T-helper 2 cell treated with Interferon-gamma antibody and Interleukin-4, amounts not matched to agents 5 μg/mL and 100 μg/mL, for 36 hours (primary cell): Measurements from ENCODE around the gene PNPLA1.

ENCODE experiments used
- DNase-seq: peaks from one replicate; pipeline ENCODE4 v3.0.0; 2021; ENCODE audit warnings: low spot score
- H3K27ac Mint-ChIP-seq: one replicate; pipeline ENCODE4 v1.8.0; 2021; ENCODE audit warnings: mild to moderate bottlenecking, mixed read lengths
- H3K27me3 Mint-ChIP-seq: one replicate; pipeline ENCODE4 v1.8.0; 2021; ENCODE audit warnings: low read depth, mixed read lengths
- H3K36me3 Mint-ChIP-seq: one replicate; pipeline ENCODE4 v1.8.0; 2021; ENCODE audit warnings: low read depth, mixed read lengths
- H3K4me1 Mint-ChIP-seq: one replicate; pipeline ENCODE4 v1.8.0; 2021; ENCODE audit warnings: low read depth, mixed read lengths
- H3K4me3 Mint-ChIP-seq: one replicate; pipeline ENCODE4 v1.8.0; 2022; ENCODE audit warnings: mild to moderate bottlenecking, moderate library complexity, mixed read lengths
- H3K9me3 Mint-ChIP-seq: one replicate; pipeline ENCODE4 v1.8.0; 2021; ENCODE audit warnings: mixed read lengths

PNPLA1 gene

GRCh38 chr6:36305885-36306284, 36.0 kb downstream of the PNPLA1 start:
- H3K36me3 Mint-ChIP-seq, result no peaks in the 10 kb centered on the region
- H3K4me3 Mint-ChIP-seq, result no peak overlapping the region
- H3K27ac Mint-ChIP-seq, result no peak overlapping the region
- H3K27me3 Mint-ChIP-seq, result peaks cover 12% of the 10 kb centered on the region
- H3K4me1 Mint-ChIP-seq, result peaks cover 11% of the 10 kb centered on the region
- no peaks in the 10 kb centered on the region for H3K9me3 Mint-ChIP-seq
- no peak for DNase-seq

GRCh38 chr6:36306375-36306774, 36.5 kb downstream of the PNPLA1 start:
- Mint-ChIP-seq H3K27me3 (peaks cover 9% of the 10 kb centered on the region), H3K9me3 (no peaks in the 10 kb centered on the region), H3K4me1 (peaks cover 11% of the 10 kb centered on the region), H3K27ac (no peak overlapping the region), H3K4me3 (no peak overlapping the region), H3K36me3 (no peaks in the 10 kb centered on the region)
- DNase-seq, result no peak

GRCh38 chr6:36308514-36308913, 38.7 kb downstream of the PNPLA1 start:
- DNase-seq, result no peak
- H3K36me3 Mint-ChIP-seq, result no peaks in the 10 kb centered on the region
- no peak overlapping the region for H3K4me3 Mint-ChIP-seq
- H3K27ac Mint-ChIP-seq, result no peak overlapping the region
- no peaks in the 10 kb centered on the region for H3K9me3 Mint-ChIP-seq
- peaks cover 2% of the 10 kb centered on the region for H3K27me3 Mint-ChIP-seq
- peaks cover 3% of the 10 kb centered on the region for H3K4me1 Mint-ChIP-seq

GRCh38 chr6:36309203-36309602, 39.3 kb downstream of the PNPLA1 start:
- no peaks in the 10 kb centered on the region for H3K36me3 Mint-ChIP-seq
- H3K4me1 Mint-ChIP-seq, result peaks cover 3% of the 10 kb centered on the region
- no peaks in the 10 kb centered on the region for H3K9me3 Mint-ChIP-seq
- peaks cover 2% of the 10 kb centered on the region for H3K27me3 Mint-ChIP-seq
- DNase-seq, result no peak
- H3K27ac Mint-ChIP-seq, result no peak overlapping the region
- no peak overlapping the region for H3K4me3 Mint-ChIP-seq

GRCh38 chr6:36309900-36310299, 40.0 kb downstream of the PNPLA1 start:
- peaks cover 4% of the 10 kb centered on the region for H3K27me3 Mint-ChIP-seq
- H3K4me3 Mint-ChIP-seq, result no peak overlapping the region
- H3K27ac Mint-ChIP-seq, result no peak overlapping the region
- peaks cover 3% of the 10 kb centered on the region for H3K4me1 Mint-ChIP-seq
- no peak for DNase-seq
- H3K9me3 Mint-ChIP-seq, result no peaks in the 10 kb centered on the region
- H3K36me3 Mint-ChIP-seq, result no peaks in the 10 kb centered on the region

GRCh38 chr6:36312854-36313648, 43.2 kb downstream of the PNPLA1 start:
- no peak for DNase-seq
- Mint-ChIP-seq H3K4me3 (no peak overlapping the region), H3K27ac (no peak overlapping the region), H3K4me1 (peaks cover 3% of the 10 kb centered on the region), H3K27me3 (peaks cover 16% of the 10 kb centered on the region), H3K36me3 (no peaks in the 10 kb centered on the region), H3K9me3 (no peaks in the 10 kb centered on the region)

GRCh38 chr6:36313649-36313936, 43.7 kb downstream of the PNPLA1 start:
- no peak for DNase-seq
- Mint-ChIP-seq H3K36me3 (no peaks in the 10 kb centered on the region), H3K4me3 (no peak overlapping the region), H3K9me3 (no peaks in the 10 kb centered on the region), H3K4me1 (peaks cover 3% of the 10 kb centered on the region), H3K27me3 (peaks cover 16% of the 10 kb centered on the region), H3K27ac (no peak overlapping the region)

GRCh38 chr6:36314221-36315014, 44.6 kb downstream of the PNPLA1 start:
- Mint-ChIP-seq H3K27ac (no peak overlapping the region), H3K4me1 (no peaks in the 10 kb centered on the region), H3K9me3 (no peaks in the 10 kb centered on the region), H3K36me3 (no peaks in the 10 kb centered on the region), H3K4me3 (no peak overlapping the region), H3K27me3 (peaks cover 16% of the 10 kb centered on the region)
- no peak for DNase-seq

- Mint-ChIP-seq H3K36me3 (no peaks in the 10 kb centered on the region), H3K27me3 (peaks cover 14% of the 10 kb centered on the region), H3K4me3 (no peak overlapping the region), H3K27ac (no peak overlapping the region), H3K9me3 (no peaks in the 10 kb centered on the region), H3K4me1 (no peaks in the 10 kb centered on the region)
- no peak for DNase-seq
Measured at GRCh38 chr6:36315921-36316320, 46.1 kb downstream of the PNPLA1 start.

GRCh38 chr6:36317623-36318022, 47.8 kb downstream of the PNPLA1 start:
- Mint-ChIP-seq H3K36me3 (no peaks in the 10 kb centered on the region), H3K4me1 (no peaks in the 10 kb centered on the region), H3K27ac (no peak overlapping the region), H3K4me3 (no peak overlapping the region), H3K27me3 (peaks cover 14% of the 10 kb centered on the region), H3K9me3 (no peaks in the 10 kb centered on the region)
- no peak for DNase-seq

- no peaks in the 10 kb centered on the region for H3K4me1 Mint-ChIP-seq
- H3K27me3 Mint-ChIP-seq, result peaks cover 14% of the 10 kb centered on the region
- no peaks in the 10 kb centered on the region for H3K9me3 Mint-ChIP-seq
- no peaks in the 10 kb centered on the region for H3K36me3 Mint-ChIP-seq
- no peak overlapping the region for H3K4me3 Mint-ChIP-seq
- H3K27ac Mint-ChIP-seq, result no peak overlapping the region
- no peak for DNase-seq
Measured at GRCh38 chr6:36318690-36319435, 49.0 kb downstream of the PNPLA1 start.

GRCh38 chr6:36319436-36319762, 49.5 kb downstream of the PNPLA1 start:
- Mint-ChIP-seq H3K4me1 (no peaks in the 10 kb centered on the region), H3K27me3 (peaks cover 12% of the 10 kb centered on the region), H3K36me3 (no peaks in the 10 kb centered on the region), H3K4me3 (no peak overlapping the region), H3K9me3 (no peaks in the 10 kb centered on the region), H3K27ac (no peak overlapping the region)
- DNase-seq, result no peak

GRCh38 chr6:36319821-36320220, 50.0 kb downstream of the PNPLA1 start:
- Mint-ChIP-seq H3K9me3 (no peaks in the 10 kb centered on the region), H3K36me3 (no peaks in the 10 kb centered on the region), H3K27me3 (peaks cover 12% of the 10 kb centered on the region), H3K27ac (no peak overlapping the region), H3K4me1 (no peaks in the 10 kb centered on the region), H3K4me3 (no peak overlapping the region)
- no peak for DNase-seq

GRCh38 chr6:36320475-36320874, 50.6 kb downstream of the PNPLA1 start:
- DNase-seq, result no peak
- no peaks in the 10 kb centered on the region for H3K4me1 Mint-ChIP-seq
- H3K27ac Mint-ChIP-seq, result no peak overlapping the region
- no peaks in the 10 kb centered on the region for H3K36me3 Mint-ChIP-seq
- no peak overlapping the region for H3K4me3 Mint-ChIP-seq
- H3K27me3 Mint-ChIP-seq, result peaks cover 12% of the 10 kb centered on the region
- no peaks in the 10 kb centered on the region for H3K9me3 Mint-ChIP-seq
